ENCODE measurements around the gene ADAMTSL3.
"Not testable (repeated sequence)": the region's sequence is repeated elsewhere in the genome, so short reads cannot be mapped to it uniquely, and the experiment has no call there.

The ADAMTSL3 gene

DNA sequence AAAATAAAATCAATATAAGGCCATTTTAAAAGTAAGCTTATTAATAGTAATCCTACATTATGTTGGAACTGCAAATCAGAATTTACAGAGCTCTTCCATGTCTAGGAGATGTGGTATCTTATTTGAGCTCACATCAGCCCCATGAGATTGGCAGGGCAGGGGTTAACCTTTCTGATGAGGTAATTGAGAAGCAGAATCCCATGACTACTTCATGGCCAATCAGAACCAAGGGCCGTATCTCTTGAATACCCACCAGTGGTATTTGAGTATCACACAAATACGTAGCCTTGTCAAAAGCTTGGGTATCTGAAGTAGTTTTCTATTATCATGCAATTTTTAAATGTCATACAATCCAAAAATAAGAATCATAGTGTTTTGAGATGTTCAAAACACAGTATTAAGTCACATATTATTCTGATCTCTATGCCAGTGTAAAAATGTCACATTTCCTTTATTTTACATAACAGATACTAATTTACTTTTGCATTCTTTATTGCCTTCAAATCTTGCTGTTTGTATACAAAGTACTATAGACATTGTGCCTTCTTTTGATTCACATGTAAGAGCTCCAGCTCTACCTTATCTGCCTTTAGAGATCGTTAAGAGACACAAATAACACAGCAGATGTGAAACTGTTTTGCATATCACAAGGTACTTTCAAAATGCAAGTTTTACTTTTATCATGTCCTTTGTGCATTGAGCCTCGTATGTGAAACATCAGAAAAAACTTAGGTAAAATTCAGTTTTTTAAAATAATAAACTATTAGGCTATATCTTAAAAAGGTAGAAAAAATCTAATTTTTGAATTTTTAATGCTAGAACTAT is 329.9 kb downstream of the ADAMTSL3 start:
- DNase-seq: no peak

DNA sequence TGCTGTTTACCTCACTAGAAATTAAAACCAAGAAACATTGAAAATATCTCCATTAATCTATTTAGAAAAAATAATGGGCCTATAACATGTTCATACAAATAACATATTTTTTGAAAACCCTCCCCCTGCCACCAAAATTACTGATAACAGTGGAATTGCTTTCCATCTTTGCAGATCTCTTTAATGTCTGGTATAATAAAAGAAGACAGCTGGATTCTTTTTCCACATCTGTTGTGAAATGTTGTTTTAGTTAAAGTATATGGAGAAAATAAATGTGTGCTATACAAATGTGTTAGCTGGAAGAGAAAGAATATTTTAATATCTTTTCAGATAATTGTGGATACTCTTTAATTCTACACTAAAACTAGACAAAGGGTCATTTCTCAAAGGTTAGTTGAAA is 330.7 kb downstream of the ADAMTSL3 start:
- no peak for DNase-seq

DNA sequence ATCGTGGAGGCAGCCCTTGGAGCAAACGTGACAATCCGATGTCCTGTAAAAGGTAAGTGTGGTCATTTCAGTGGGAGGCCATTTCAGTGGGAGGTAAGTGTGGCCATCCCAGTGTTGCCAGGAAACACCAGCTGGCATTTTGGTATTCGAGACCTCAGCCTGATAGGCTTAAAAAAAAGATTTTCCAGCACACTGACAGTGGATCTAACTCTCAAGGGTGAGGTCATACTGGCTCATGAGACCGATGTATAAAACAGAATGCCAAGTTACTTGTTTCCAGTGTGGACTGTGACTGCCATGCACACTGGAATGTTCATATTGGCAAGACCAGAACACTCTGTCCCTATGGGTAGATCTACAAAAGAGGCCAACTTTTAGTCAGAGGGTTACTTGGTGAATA is 337.2 kb downstream of the ADAMTSL3 start:
- no peak for DNase-seq

DNA sequence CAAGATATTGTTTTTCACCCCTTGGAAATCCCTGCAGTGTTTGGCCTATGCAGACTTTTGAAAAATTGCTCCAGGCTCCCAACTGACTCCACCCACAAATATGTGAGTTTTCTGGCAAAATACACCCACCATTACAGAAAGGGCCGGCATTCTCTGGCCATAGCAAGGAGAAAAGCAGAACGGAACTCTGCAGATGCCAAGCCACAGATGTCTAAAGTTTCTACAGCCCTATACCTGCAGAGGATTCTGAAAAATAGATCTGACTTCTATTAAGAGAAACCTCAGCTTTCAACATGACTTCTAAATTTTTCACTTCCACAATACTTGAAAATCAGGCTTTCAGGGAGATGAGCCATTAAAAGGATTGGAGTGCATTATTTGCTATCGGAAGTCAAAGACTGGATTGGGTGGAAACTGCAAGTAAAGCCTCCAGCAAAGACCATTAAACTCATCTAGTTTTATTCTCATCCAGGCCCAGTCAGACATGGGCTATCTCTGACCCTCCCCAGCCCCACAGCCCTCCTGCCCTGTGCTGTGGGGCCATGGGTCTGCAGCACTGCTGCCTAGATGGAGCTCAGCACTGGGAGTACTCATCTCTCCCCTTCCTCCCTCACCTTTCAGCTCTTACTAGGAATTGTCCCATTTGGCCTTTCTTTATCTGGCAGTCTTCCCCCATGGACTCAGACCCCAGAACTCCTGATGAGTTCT is 338.6 kb downstream of the ADAMTSL3 start:
- DNase-seq: no peak

DNA sequence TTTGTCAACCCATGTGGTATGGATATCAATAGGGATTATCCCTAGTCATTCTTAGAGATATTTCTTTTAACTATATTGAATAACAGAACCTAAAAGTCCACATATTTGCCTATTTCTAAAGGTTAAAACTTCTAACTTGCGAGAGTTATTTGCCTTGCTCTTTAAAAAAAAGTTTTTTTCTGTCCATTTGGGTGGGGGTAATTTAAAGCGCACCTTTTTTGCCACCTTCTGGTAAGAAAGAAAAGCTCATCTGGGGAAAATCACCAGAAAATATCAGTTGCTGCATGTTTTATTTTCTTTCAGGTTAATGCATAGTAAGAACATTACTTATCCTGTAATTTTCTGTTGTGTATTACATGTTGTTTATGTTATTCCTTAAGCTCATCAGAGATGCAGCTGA is 339.7 kb downstream of the ADAMTSL3 start:
- DNase-seq: no peak

DNA sequence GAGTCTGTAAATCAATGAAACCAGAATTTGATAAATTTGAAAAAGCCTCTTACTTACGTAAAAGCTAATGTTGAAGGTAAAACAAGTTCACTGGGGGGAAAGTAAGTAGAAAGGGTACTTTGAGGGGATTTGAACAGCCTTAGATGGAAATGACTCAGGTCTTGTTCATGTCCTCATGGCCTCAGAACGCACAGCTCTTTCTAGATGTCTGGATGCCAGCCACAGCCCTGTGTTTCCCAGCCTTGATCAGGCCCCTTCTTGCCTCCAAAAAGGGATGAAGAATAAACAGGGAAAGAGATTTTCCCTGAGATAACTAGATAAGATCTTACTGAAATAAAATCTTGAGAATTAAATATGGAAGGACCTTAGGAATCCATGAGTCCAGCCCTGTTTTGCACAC is 344.6 kb downstream of the ADAMTSL3 start:
- DNase-seq: no peak

DNA sequence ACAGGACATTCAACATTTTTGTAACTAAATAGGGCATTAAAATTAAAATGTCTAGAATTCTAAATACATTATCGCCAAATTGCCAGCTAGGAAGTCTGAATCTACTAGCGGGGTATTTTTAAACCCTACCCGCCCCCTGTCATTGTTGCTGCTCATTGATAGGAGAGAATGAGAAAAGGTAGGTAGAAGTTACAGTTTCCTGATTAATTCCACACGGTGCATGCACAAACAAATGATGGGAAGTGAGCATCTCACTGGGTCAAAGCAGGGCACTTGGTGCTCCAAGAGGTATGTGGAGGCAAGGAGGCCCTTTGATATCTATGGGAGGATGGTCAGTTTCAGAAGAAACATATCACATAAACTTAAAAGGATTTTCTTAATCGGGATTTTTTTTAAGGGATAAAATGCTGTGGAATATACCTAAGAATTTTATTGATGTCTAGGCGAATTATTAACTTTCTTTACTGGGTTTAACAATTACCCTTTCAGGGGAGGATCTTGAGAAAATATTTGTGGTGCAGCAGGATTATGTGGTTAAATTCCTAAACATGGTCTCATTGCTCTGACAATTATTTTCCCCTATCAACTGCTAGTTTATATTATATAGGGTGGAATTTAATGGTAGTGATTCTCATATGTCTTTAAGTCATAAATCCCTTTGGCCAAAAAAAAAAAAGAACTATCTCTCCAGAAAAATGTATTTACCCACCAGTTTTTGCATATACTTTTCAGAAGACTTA is 345.6 kb downstream of the ADAMTSL3 start:
- no peak for DNase-seq

DNA sequence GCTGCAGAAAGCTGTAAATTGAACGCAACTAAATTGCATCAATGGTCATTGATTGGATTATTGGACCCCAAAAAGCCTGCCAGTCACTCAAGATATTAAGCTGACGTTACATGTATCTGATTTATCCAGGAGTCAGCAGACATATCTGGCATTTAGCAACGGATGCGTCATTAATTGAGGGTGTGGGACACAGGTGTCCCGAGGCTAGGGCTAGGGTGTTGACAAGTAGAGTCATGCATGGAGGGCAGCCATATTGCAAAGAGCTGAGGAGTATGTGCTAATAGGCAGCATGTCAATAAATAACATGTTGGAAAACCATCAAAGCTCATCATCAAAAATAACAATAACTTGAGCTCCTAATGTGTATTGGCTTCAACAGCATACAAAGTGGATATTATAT is 347.1 kb downstream of the ADAMTSL3 start:
- DNase-seq: no peak

DNA sequence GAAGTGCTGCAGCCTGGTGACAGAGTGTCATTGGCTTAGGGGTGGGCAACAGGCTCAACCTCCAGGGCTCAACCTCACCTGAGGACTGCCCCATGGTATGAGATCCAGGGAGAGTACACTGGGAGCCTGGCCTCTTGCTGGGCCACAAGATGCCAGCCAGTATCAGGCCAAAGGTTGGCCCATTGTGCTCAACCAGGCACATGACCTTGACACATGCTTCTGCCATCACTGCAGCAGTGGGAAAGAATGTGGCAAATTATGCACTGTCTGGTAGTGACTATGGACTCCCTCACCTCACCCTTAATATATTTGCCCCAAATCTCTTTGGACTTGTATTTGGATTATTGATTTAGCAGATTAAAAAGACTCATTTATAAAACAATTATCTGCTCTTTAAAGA is 347.7 kb downstream of the ADAMTSL3 start:
- DNase-seq: no peak

DNA sequence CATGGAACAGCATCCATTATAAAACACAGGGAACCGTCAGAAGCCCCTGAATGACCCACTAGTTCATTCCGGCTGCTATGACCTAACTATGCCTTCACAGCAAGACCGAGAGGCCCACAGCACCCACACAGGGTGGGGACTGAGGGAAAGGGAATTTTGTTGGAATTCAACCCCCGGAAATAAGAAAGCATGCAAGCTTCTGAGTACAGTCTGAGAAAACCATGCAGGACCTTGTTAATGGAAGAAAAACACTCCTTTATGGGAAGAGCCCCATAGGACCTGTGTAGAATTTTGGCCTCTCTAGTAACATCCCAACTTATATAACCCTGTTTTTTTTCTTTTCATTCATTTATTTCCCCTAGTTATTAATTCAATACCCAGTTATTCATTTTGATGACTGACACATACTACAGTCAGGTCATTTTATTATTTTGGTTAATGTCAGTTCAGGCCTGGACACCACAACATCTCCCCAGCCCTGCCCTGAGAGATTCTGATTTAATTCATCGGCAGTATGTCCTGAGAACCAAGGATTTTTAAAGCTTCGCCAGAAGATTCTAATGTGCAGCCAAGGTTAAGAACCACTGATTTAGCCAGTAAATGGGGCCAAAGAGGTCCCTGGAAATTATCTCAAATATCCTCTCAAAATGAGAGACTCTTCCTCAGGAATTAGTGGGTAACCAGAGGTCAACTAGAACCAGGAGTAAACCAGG is 350.0 kb downstream of the ADAMTSL3 start:
- no peak for DNase-seq

DNA sequence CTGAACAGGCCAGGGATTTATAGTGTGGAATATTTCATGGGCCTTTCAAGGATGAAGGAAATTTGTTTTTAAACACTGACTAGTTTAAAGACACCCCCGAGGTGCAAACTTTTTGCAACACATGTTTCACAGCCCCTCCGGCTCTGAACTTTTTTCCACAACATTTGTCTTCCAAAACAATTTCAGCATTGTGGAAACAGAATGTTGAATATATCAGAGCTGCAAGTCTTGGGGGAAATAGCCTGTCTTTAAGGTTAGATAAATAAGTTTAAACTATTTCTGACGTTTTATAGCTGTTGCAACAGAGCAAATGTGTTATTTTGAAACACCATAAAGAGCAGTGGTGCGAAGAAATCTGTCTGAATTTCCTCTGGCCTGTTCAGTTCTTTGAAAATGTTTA is 352.5 kb downstream of the ADAMTSL3 start:
- DNase-seq: no peak

DNA sequence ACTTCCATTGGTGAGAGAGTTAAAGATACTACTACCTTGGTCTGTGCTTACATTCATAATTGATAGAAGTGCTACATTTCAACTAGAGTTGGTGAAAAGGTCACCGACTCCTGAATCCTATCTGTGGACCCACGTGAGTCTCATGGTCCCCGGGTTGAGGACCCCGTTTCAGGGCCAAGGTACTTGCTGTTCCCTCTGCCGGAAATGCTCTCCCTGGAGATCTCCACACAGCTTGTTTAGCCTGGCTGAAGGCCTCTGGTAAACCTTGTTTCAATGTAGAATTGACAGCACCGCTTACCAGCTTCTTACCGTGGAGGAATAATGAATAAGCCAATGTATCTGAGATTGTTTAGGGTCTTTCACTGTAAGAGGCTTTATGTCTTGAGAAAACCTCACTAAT is 355.7 kb downstream of the ADAMTSL3 start:
- DNase-seq: no peak

DNA sequence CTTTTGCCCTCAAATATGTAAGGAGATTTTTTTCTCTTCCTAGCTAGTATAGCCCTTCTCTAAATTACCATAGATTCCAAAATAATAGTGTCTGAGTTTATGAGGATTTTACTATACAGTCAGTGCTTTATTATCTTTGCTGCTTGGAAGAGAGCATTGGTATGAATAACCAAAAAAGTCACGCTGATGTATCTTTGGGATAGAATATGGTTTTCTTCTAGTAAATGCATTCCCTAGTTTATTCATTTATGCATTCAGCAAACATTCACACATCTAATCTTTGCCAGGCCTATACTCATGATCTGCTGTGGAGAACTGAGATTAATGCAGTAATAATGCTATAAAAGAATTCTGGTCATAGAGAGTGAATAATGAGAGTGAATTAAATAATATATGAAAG is 356.3 kb downstream of the ADAMTSL3 start:
- no peak for DNase-seq

DNA sequence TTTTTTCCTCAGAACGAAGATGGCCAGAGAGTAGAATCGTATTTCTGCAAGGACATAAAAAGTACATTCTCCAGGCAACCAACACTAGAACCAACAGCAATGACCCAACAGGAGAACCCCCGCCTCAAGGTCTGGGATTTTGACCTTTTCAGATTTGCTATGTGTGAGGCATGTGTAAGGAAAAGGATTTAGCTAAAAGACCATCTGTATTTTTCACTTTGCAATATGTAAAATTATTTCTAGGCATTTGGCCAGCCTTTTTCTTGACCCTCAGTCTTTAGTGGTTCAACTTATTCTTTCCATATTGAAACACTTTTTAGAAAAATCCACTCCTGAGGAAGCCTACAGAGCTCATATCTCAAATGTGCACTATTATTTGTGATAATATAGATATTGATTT is 362.4 kb downstream of the ADAMTSL3 start:
- no peak for DNase-seq

DNA sequence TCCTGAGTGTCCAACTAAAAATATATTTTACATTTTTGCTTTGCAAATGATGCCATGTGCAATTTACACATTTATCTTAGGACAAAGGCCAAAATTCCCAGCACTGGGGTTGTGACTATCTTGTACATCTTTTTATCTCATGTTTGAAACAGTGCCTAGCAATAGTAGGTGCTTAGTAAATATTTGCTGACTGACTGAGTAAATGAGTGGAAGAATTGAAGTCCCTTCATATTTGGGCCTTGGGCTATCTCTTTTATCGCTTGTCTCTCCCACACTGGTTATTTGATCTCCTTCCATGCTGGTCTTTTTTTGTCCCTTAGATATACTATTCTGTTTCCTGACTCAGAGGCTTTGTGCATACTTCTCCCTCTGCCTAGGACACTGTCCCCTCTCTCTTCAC is 368.6 kb downstream of the ADAMTSL3 start:
- no peak for DNase-seq

DNA sequence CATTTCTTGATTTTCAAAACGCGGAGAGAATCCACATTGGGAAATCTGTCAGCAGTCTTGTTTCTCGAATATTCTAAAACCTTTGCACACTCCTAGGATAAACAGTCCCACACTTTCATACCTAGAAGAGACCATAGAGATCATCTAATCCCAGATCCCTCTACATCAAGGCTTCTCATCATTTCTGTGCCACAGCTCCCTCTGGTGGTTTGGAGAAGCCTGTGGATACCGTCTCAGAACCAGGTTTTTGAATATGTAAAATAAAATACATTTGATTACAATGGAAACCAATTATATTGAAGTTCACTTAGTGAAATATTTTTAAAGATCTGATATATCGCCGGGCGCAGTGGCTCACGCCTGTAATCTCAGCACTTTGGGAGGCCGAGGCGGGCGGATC is 369.7 kb downstream of the ADAMTSL3 start:
- no peak for DNase-seq

DNA sequence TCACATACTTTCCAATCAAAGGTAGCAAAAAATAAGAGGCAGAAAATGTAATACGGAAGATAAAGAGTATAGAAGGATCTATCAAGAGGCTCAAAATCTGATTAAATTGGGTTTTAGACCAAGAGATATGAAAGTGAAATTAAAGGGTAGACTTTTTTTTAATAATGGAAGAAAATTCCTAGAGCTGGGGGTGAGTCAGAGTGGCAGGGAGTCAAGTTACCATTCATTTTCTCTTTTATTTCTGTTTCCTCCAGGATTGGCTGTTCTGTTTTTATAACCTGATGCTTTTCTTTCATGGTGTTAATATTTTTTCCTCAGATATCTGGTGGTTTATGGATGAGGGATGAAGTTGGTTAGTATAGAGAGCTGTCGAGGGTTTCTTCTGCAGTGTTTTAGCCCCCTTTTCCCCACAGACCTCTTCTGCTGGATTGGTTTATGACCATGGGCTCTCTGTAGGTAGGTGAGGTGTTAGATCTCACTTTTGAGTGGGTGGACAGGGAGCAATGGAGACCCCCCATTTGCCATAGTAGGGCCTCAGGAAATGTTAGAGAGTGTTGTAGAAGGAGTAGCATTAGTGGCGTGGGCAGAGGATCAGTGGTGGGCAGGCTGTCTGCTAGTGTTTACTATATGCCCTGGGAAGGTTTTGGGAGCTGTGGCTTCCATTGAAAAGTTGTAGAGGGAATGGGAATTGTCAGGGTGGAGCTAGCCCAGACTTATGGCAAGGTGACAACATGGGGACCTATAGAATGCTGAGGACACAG is 380.1 kb downstream of the ADAMTSL3 start:
- no peak for DNase-seq

DNA sequence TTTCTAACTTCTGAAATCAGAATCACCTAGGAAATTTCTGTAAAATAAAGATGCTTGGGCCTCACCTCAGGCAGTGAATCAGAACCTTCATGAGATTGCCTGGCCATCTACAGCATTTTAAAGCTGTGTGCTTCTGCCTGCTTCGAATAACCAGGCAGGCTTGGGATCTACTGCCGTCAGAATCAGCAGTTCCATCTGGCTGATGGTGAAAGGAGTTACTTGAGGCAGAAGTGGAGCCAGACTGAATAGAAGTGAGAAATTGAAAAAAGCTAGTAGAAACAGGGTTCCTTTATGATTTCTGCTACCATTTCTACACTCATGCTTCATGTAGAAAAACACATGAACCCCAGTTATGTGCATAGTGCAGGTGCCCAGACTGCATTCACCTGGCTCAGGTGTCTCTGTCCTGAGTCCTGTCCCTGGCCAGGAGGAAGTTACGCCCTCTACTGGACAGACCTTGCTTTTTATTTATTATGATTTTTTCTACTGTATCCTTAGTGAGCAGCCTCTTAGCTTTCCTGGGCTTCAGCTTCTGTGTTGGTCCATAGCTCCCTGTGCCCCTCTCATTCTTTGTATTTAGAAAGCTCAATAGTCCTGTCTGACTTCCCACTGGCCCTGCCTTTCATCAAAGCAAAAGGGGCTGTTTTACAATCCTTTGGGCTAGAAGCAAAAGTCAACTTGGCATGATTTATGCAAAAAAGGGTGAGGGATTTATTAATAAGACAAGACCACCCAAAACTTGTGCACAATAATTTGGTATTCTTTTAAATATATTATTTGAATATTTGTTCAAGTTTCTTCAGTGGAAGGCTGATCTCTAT is 380.9 kb downstream of the ADAMTSL3 start:
- DNase-seq: no peak

DNA sequence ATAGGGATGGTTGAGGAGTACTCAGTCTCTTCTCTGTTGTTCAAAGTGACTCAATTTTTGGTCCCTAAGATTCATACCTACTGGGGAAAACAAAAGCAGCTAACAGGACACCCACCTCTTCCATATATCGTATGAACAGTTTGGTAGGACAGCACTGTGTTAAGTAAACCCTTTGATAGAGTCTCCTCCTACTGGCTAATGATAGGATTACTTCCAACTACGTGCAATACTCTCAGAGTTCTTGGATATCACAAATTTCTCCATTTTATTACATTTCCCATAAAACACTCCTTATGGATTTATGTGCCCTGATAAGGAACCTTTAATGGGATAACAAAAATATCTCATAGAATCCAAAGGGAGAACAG is 381.5 kb downstream of the ADAMTSL3 start:
- DNase-seq: no peak

DNA sequence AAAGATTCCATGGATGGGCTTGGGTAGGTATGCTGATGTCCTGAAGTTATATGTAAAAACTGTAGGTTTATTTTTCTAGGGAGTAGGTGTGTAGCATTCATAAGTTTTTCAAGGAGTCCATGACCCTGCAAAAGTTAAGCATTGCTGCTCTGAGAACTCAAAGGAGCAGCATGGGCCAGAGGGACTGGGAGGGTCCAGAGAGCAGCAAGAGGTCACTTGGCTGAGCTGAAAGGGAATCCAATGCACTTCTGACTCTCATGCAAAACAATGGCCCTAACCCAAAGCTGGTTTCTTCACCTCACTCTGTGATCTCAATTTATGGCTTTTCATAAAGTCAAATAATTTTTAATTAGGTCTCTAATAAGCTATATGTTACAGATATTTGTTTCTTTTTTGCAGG is 383.4 kb downstream of the ADAMTSL3 start:
- DNase-seq: no peak

DNA sequence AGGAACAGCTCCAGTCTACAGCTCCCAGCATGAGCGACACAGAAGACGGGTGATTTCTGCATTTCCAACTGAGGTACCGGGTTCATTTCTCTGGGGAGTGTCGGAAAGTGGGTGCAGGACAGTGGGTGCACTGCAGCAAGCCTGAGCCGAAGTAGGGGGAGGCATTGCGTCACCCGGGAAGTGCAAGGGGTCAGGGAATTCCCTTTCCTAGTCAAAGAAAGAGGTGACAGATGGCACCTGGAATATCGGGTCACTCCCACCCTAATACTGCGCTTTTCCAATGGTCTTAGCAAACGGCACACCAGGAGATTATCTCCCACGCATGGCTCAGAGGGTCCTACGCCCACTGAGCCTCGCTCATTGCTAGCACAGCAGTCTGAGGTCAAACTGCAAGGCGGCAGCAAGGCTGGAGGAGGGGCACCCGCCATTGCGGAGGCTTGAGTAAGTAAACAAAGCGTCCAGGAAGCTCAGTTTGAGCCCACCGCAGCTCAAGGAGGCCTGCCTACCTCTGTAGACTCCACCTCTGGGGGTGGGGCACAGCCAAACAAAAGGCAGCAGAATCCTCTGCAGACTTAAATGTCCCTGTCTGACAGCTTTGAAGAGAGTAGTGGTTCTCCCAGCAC is 388.6 kb downstream of the ADAMTSL3 start:
- not testable (repeated sequence) for DNase-seq

Data from effector CD8-positive, alpha-beta T cell (primary cell).